HepG2 (cell line): Measurements from ENCODE around the gene NRG2. TPM values are rescaled to one million over a fixed set of nuclear protein-coding genes. Genes with fewer than 3 reads are reported as not detected.

Experiments
- ATAC-seq: fragments of 200-7000 bp; cut with Tn5 transposase; 3 replicates; pipeline ENCODE4 v1.9.1; 2020; ENCODE audit warnings: mild to moderate bottlenecking, moderate library complexity
- BruUV-seq: library from RNA; stranded (reverse); fragments of 400-500 nt; replicated peaks from 2 replicates; lab custom pipeline; 2021; lab: Mats Ljungman, UMichigan
- CTCF ChIA-PET: fragments of 300-600 bp; formaldehyde crosslinking; extraction: SDS; loops from one replicate; lab custom pipeline; 2021; ENCODE audit warnings: low total read pairs, inconsistent platforms, low intra/inter-chr PET ratio; lab: Yijun Ruan, JAX
- POLR2A ChIA-PET: fragments of 350-600 bp; sonication (Branson Sonifier 250); formaldehyde crosslinking; loops from one replicate; lab custom pipeline; 2020; ENCODE audit warnings: antibody characterized with exemption, inconsistent platforms; lab: Yijun Ruan, JAX
- DNase-seq: peaks from one replicate; pipeline ENCODE4 v3.0.0-alpha.2; 2015; ENCODE audit warnings: low spot score
- FAIRE-seq: peaks from 3 replicates; lab custom pipeline; 2011; peaks lifted over from hg19 to GRCh38; lab: Jason Lieb, UNC
- H2AFZ ChIP-seq: one replicate; pipeline ENCODE4 v1.6.1; 2011; ENCODE audit warnings: low read length, inconsistent platforms
- H3K27ac ChIP-seq: fragments of 300-600 bp; 3 replicates; pipeline ENCODE4 v1.8.0; 2011; ENCODE audit warnings: mixed run types, mild to moderate bottlenecking, mixed read lengths, low read length, inconsistent platforms; ENCODE audit not compliant: insufficient read depth; ENCODE audit errors: extremely low read length
- H3K27me3 ChIP-seq, 2 experiments: fragments of 200-600 bp in 1 of 2; 2 replicates in 1 of 2; 3 replicates in 1 of 2; pipeline versions ENCODE4 v1.6.0 to v1.8.0; 2011; ENCODE audit warnings: low read length in 2 of 2, mild to moderate bottlenecking in 2 of 2, moderate library complexity in 2 of 2, inconsistent platforms in 1 of 2; ENCODE audit not compliant: insufficient read depth in 2 of 2, control insufficient read depth in 1 of 2
- H3K36me3 ChIP-seq, 2 experiments: fragments of 200-600 bp in 1 of 2; replicated peaks in 1 of 2; 2 replicates in 1 of 2; 3 replicates in 1 of 2; pipeline versions ENCODE4 v1.5.1 to v1.8.0; 2011; ENCODE audit warnings: low read length in 2 of 2, inconsistent platforms in 1 of 2; ENCODE audit not compliant: insufficient read depth in 2 of 2, control insufficient read depth in 1 of 2
- H3K4me1 ChIP-seq: 2 replicates; pipeline ENCODE4 v1.5.1; 2012; ENCODE audit warnings: low read length, inconsistent platforms; ENCODE audit not compliant: insufficient read depth
- H3K4me2 ChIP-seq: 2 replicates; pipeline ENCODE4 v1.6.0; 2011; ENCODE audit warnings: low read depth, low read length, inconsistent platforms
- H3K4me3 ChIP-seq, 3 experiments: fragments of 200-600 bp in 1 of 3; sonication (generic), shearing (Covaris generic) in 1 of 3; replicated peaks in 1 of 3; 2 replicates each; pipeline ENCODE4 v1.5.1; 2011 to 2016; ENCODE audit warnings: low read length in 3 of 3, inconsistent platforms in 2 of 3, low read depth in 2 of 3, mild to moderate bottlenecking in 2 of 3, control low read depth in 1 of 3, mixed read lengths in 1 of 3; ENCODE audit not compliant: insufficient read depth in 1 of 3
- H3K79me2 ChIP-seq: one replicate; pipeline ENCODE4 v1.6.1; 2011; ENCODE audit warnings: low read length, inconsistent platforms; ENCODE audit not compliant: insufficient read depth
- H3K9ac ChIP-seq: 2 replicates; pipeline ENCODE4 v1.6.0; 2011; ENCODE audit warnings: mild to moderate bottlenecking, low read depth, low read length, inconsistent platforms; ENCODE audit not compliant: insufficient read depth
- H3K9me3 ChIP-seq: 2 replicates; pipeline ENCODE4 v1.5.1; 2012; ENCODE audit warnings: mild to moderate bottlenecking, low read length
- H4K20me1 ChIP-seq: 2 replicates; pipeline ENCODE4 v1.6.0; 2011; ENCODE audit warnings: inconsistent platforms, mild to moderate bottlenecking, low read length, moderate library complexity; ENCODE audit not compliant: insufficient read depth
- CEBPB ChIP-seq: IDR thresholded peaks from 2 replicates; pipeline ENCODE4 v1.6.1; 2011; ENCODE audit warnings: low read depth, low read length, improper control_type of control experiment, borderline replicate concordance
- DDIT3 ChIP-seq: sonication (generic); formaldehyde crosslinking; IDR thresholded peaks from 2 replicates; pipeline ENCODE4 v1.4.0; 2020; ENCODE audit warnings: mild to moderate bottlenecking, missing genetic modification reagents
- GABPA ChIP-seq, 2 experiments: IDR thresholded peaks; 2 replicates each; pipeline ENCODE4 v1.6.1; 2011 to 2016; ENCODE audit warnings: low read depth in 2 of 2, low read length in 1 of 2, missing biosample characterization in 1 of 2, missing genetic modification characterization in 1 of 2
- HNRNPLL ChIP-seq: fragments of 200-400 bp; formaldehyde crosslinking; IDR thresholded peaks from 2 replicates; pipeline ENCODE4 v1.6.1; 2017; ENCODE audit warnings: mild to moderate bottlenecking, low read depth, low read length; ENCODE audit not compliant: poor library complexity, severe bottlenecking
- MED13 ChIP-seq: sonication (generic); formaldehyde crosslinking; IDR thresholded peaks from 2 replicates; pipeline ENCODE4 v1.5.0; 2020; ENCODE audit warnings: missing genetic modification reagents
- PHB2 ChIP-seq: fragments of 450-650 bp; IDR thresholded peaks from 2 replicates; pipeline ENCODE4 v1.6.1; 2018; ENCODE audit not compliant: partially characterized antibody
- SNAI1 ChIP-seq: sonication (generic); formaldehyde crosslinking; IDR thresholded peaks from 2 replicates; pipeline ENCODE4 v1.5.0; 2020; ENCODE audit warnings: mild to moderate bottlenecking, missing genetic modification reagents, borderline replicate concordance
- SRF ChIP-seq: IDR thresholded peaks from 2 replicates; pipeline ENCODE4 v1.6.1; 2011; ENCODE audit warnings: mild to moderate bottlenecking, low read depth, low read length, moderate library complexity
- SYNCRIP ChIP-seq: fragments of 200-400 bp; formaldehyde crosslinking; IDR thresholded peaks from 2 replicates; pipeline ENCODE4 v1.6.1; 2018; ENCODE audit warnings: mild to moderate bottlenecking, low read depth, low read length; ENCODE audit not compliant: insufficient read depth
- ZMAT3 ChIP-seq: sonication (generic); formaldehyde crosslinking; conservative IDR thresholded peaks from 2 replicates; pipeline ENCODE4 v1.7.0; 2021; ENCODE audit warnings: missing genetic modification reagents
- ZNF567 ChIP-seq: sonication (generic); formaldehyde crosslinking; IDR thresholded peaks from 2 replicates; pipeline ENCODE4 v1.8.1; 2023; ENCODE audit warnings: mild to moderate bottlenecking, missing genetic modification reagents, borderline replicate concordance
- ZNF646 ChIP-seq: sonication (generic); formaldehyde crosslinking; IDR thresholded peaks from 2 replicates; pipeline ENCODE4 v1.9.0; 2021; ENCODE audit warnings: mild to moderate bottlenecking, missing genetic modification reagents
- ZNF691 ChIP-seq: sonication (generic); formaldehyde crosslinking; IDR thresholded peaks from 2 replicates; pipeline ENCODE4 v1.4.0; 2020; ENCODE audit warnings: missing genetic modification reagents, low read depth, mild to moderate bottlenecking, borderline replicate concordance
- ZNF749 ChIP-seq: sonication (generic); formaldehyde crosslinking; IDR thresholded peaks from 2 replicates; pipeline ENCODE4 v1.8.0; 2022; ENCODE audit warnings: mild to moderate bottlenecking, missing genetic modification reagents, moderate library complexity, borderline replicate concordance
- WGBS: methylation state at CpG from one replicate; pipeline ENCODE4 v1.1.6; 2017; ENCODE audit warnings: low lambda C conversion rate; 5-methylcytosine and 5-hydroxymethylcytosine counted together
- in situ Hi-C: cut with HindIII; loops from 2 replicates; pipeline ENCODE4 v1.10.0; 2017; ENCODE audit warnings: low pct_unique_long_range_greater_than_20kb; ENCODE audit not compliant: extremely low pct_ligation_motif_present
- intact Hi-C: fragments of 100-400 bp; cut with micrococcal nuclease; formaldehyde crosslinking; loops from one replicate; pipeline ENCODE4 v1.10.0; 2022; ENCODE audit not compliant: unreplicated experiment
- polyA plus RNA-seq, 8 experiments: library from polyadenylated mRNA; depleted of rRNA in 3 of 8; stranded (reverse) in 7 of 8; unstranded in 1 of 8; fragments of >200 nt; fragmentation: Illumina TruSeq in 4 of 8; extraction: Trizol in 4 of 8; gene quantifications; 2 replicates each; pipeline versions ENCODE4 v1.2.1 to v1.2.3, GENCODE V29; 2011 to 2016; ENCODE audit warnings: low read depth in 4 of 8, missing spikeins in 1 of 8, mixed read lengths in 1 of 8; ENCODE audit not compliant: insufficient read depth in 1 of 8
- total RNA-seq, 5 experiments: library from RNA; depleted of rRNA; stranded (reverse); fragments of >200 nt; fragmentation: Illumina TruSeq; extraction: Trizol; gene quantifications; 2 replicates each; pipeline ENCODE4 v1.2.3, GENCODE V29; 2016; ENCODE audit warnings: low read depth in 1 of 5

NRG2 gene
- total and polyA plus RNA-seq, 2 of the 13 experiments (the other 11 are each of a cell fraction or from before 2014, with no cell fraction given): not detected

- TF ChIP-seq ZMAT3 (CRISPR knock-in tag) (no peak), CEBPB (no peak), DDIT3 (CRISPR knock-in tag) (no peak), ZNF749 (CRISPR knock-in tag) (no peak), ZNF567 (CRISPR knock-in tag) (no peak), MED13 (no peak)
Measured at GRCh38 chr5:140033037-140033760, 9.9 kb downstream of the NRG2 start (continued).

- no peak for FAIRE-seq
- TF ChIP-seq SNAI1 (CRISPR knock-in tag) (no peak), HNRNPLL (no peak), SRF (no peak), ZNF646 (CRISPR knock-in tag) (no peak), PHB2 (no peak), GABPA (IDR thresholded peaks at IDR 0.05; ENCODE audit: low read depth, low read length) (no peak), GABPA (CRISPR knock-in tag; IDR thresholded peaks at IDR 0.05; ENCODE audit: low read depth) (no peak), ZNF691 (CRISPR knock-in tag) (no peak), SYNCRIP (no peak)
Measured at GRCh38 chr5:140032296-140032695, 10.8 kb downstream of the NRG2 start.

More at GRCh38 chr5:140032296-140032695, 10.8 kb downstream of the NRG2 start:
- Histone ChIP-seq H3K79me2 (no peaks in the 10 kb centered on the region), H3K9me3 (0 out of 2 replicates have a peak, but pooled peaks cover 5% of the 10 kb centered on the region), H3K4me1 (peaks cover 22% of the 10 kb centered on the region), H4K20me1 (no peaks in the 10 kb centered on the region), H3K36me3 (no peaks in the 10 kb centered on the region), H3K9ac (no peak overlapping the region), H3K4me2 (no peak overlapping the region), H3K4me3 (no peak overlapping the region), H3K27me3 (peaks cover 0 to 17% of the 10 kb centered on the region in 2 experiments; a peak in 2 of 5 replicates), H2AFZ (no peak overlapping the region), H3K27ac (no peak overlapping the region)
- no peak for DNase-seq
- in situ Hi-C loops: no loop called here
- ATAC-seq: no peak
- no TSS peak for BruUV-seq
- intact Hi-C loops: no loop called here
- WGBS: 5% methylated on average over 2 of the region's 2 CpGs
- CTCF ChIA-PET: no interaction called here
- POLR2A ChIA-PET: no interaction called here
